GM18511 (cell line): Measurements from ENCODE around the gene LRR1.
"Not testable (repeated sequence)": the region's sequence is repeated elsewhere in the genome, so short reads cannot be mapped to it uniquely, and the experiment has no call there.

ENCODE experiments used
- ATAC-seq: cut with Tn5 transposase; IDR thresholded peaks from one replicate; pipeline ENCODE4 v1.9.1; 2021; ENCODE audit warnings: mild to moderate bottlenecking, moderate library complexity; ENCODE audit not compliant: unreplicated experiment

LRR1 gene

DNA sequence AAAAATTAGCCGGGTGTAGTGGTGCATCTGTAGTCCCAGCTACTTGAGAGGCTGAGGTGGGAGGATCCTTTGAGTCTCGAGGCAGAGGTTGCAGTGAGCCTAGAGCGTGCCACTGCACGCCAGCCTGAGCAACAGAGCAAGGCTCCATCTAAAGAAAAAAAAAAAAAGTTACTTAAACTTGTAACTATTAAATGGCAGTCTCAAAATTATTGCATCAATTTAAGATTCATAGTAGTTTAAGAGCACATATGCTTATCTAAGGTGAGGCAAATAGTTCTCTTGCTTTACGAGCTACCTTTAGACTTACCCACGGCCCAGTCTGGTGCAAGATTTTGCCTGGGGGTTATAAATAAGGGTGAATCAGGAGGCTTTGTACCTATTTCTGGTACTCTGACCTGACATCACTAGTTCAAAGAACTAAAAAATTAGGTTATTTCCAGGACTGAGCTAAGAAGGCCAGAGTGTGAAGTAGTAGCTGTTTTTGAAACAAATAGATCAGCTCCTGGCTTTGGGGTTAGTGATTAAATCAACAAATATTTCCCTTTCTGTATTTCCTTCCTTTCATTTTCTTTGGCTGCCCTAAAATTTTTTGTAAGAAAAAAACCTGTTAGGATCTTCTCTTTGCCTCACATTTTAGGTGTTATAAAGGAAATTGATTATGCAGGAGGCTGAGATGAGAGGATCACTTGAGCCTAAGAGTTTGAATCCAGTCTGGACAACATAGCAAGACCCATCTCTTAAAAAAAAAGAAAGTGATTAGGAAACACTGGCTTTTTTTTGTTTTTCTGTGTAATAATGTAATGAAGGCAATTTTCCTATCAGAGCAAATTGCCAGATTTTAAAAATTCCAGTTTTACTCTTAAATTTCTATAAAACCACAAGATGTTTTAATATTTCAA is 25.4 kb downstream of the LRR1 start:
- ATAC-seq, result no peak

DNA sequence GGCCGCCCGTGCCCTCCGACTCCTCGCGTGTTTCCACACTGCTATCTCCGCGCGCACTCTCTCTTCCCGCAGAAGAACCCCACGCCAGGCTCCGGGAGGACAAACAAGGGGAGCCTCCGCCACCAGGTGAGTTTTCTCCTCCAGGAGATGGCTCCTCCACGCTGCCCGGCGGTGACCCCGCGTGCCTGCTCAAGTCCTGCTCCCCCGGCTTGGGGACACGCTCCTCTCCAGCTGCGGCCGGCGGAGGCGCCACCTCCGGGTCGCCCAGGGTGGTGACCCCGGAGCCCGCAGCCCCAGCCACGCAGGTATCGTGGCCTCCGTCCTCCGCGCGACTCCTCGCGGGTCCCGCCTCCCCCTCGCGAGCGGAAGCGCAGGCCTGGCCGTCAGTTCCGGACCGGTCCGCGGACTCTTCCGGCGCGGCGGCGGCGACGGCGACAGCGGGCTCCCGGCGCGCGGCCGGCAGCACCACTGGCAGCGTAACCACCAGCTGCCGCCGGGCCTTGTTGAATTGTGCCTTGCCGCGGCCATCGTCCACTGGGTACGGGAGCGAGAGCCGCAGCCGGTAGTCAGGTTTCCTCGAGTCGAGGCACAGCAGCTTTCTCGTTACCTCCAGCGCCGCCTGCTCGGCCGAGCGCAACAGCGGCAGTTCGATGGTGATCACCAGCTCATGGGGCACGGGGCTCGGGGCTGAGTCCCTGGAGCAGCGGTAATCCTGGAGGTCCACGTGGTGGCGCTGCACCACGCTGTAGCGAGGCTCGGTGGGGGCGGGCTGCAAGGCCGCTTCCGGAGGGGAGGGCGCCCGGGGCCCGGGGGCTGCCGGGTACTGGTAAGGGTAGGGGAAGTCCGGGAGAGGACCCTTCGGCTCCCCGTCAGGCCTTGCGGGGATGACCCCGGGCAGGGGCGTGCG is 35.2 kb downstream of the LRR1 start:
- peak; percentile 82 for ATAC-seq

DNA sequence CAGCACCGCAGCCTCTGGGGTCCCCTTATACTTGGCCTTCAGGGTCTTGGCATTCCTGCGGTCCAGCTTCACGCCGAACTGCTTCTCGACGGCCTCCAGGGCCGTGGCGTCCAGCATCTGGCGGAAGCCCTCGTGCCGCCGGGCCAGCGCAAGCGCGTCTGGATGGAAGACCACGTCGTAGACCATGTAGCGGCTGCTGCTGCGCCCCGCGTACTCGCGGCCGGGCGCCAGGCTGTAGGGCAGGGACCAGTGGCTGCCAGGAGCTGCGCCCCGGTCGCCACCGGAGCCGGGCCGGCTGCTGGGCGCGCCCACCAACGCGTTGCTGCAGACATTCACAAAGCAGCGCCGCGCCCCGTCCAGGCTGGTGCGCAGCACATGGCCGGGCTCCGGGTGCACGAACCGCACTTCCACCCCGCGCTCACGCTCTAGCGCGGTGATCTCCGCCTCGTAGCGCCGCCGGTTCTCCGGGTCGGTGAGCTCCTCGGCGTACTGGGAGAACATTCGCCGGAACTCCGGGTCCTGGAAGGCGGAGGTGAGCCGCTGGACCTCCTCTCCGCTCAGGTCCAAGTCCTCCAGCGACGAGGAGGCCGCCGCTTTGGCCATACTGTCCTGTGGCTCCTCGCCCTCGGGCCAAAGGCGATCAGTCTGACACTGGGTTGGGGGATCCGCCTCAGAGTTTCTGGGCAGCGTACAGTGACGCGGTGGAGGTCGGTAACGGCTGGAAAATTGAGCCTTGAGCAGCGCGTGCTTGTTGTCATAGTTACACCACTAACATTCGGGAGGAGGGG is 36.0 kb downstream of the LRR1 start, which contains the start of gene DNAAF2:
Gene DNAAF2, minus strand, starts transcription at position 698 of the 788 bp plus-strand sequence. Its CDS starts 95 bp downstream, at position 603.
- peak; percentile 32 for ATAC-seq

DNA sequence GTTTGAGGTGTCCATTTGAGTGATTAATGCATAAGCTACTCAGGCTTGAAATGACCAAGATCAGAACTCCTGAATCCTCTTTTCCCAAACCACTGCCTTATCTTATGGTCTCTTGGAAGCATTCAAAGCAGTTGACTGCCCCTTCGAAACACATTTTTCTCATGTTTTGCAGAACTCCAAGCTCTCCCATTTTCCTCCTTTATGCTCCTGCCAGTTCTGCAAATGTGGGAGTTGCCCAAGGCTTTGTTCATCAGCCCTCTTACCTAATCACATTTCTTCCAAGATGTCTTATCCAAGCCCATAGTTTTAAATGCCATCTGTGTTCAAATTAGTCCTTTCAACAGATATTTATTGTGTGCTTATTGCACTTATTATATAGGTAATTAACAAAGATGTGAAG is 38.1 kb downstream of the LRR1 start:
- no peak for ATAC-seq

DNA sequence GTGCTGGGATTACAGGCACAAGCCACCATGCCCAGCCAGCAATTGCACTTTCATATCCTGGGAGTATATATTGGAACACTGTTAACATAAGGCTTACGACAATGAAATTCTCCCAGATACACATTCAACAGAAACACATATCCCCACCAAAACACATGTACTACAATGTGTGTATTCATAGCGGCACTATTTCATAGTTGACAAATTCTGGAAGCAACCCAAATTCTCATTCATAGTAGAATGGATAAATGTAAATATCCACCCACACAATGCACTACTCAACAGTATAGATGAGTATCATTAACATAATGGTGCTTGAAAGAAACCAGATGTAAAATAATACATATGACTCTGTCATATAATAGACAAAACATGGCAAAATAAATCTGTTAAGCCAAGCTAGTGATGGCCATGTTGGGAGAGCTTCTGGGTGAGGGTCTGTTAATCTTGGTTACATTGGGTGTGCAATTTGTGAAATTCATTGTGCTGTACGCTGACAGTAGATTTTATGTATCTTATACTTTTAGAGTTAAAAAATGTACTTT is 38.9 kb downstream of the LRR1 start:
- no peak for ATAC-seq

DNA sequence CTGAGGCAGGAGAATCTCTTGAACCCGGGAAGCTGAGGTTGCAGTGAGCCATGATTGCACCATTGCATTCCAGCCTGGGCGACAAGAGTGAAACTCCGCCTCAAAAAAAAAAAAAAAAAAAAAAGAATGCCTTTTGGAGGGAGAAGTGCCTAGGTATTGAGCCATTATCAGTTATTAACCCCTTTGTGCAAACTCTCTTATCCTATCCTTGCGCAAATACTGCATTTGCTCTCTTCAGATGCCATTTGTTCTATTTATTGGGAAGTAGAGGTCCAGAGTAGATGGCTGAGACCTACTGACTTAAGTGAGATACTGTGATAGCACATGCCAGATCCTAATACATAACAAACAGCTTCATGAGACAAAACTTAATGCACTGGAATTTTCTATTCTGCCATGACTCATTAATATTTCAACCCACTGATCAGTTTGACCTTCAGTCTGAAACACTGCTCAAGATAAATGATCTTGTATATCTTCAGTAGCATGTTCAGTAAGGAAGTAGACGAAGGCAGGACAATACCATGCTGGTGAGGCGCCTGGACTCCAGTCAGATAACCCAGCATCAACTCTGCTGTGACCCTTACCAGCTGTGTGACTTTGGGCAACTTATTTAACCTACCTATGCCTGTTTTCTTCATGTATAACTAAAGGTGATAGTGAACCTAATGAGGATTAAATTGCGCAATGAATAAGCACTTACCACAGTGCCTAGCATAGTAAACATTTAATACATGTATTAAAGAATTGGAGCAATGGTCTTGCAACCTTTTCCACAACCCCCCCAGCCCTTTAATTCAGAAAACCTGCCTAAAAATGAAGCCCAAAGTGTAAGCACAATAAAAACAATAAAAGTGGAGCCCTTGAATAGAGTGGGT is 42.0 kb downstream of the LRR1 start:
- no peak for ATAC-seq

DNA sequence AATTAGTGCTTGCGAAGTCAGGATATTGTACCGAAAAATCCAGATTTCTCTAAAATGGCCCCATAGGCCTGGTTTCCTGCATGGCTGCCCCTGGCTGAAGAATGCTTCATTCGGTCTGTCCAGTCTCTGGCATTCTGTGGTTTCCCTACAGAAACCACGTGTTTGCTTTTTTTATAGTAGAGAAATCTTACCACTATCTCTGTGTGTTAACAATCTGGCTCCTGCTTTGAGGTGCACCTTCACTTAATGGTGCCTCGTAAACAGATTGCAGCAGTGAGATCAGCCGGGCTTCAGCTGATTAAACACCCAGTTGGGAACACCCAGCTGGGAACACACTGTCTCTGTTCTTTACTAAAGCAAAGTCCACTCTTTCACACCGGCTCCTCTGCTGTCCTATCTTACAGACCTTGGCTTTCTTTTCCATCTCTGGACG is 43.0 kb downstream of the LRR1 start:
- peak; percentile 47 for ATAC-seq

DNA sequence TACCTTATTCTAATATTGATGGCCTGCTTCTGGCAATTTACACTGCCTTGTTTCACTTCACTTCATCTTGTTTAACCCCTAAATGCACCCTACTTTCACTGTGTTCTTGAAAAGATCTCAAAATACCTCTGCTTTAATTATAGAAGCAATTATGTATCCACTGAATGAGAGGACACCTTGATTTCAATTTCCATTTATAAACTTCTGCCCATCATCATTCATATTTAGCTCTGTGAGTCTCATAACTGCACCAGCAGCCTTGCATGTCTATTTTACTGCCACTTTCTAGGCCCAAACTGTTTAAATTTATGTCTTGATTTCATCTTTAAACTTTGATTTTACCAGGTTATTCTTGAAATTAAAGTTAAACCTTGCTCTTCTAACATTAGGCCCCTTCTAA is 43.4 kb downstream of the LRR1 start:
- ATAC-seq, result no peak

DNA sequence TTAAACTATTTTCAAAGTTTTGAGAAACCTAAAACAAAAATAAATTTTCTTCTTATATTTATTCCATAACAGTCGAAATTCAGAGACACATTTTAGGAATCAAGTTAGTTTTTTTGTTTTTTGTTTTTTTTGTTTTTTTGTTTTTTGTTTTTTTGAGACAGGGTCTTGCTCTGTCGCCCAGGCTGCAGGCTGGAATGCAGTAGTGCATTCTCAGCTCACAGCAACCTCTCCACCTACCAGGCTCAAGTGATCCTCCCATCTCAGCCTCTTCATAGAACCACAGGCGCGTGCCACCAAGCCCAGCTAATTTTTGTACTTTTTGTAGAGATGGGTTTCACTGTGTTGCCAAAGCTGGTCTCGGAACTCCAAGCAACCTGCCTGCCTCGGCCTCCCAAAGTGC is 54.8 kb downstream of the LRR1 start:
- no peak for ATAC-seq

DNA sequence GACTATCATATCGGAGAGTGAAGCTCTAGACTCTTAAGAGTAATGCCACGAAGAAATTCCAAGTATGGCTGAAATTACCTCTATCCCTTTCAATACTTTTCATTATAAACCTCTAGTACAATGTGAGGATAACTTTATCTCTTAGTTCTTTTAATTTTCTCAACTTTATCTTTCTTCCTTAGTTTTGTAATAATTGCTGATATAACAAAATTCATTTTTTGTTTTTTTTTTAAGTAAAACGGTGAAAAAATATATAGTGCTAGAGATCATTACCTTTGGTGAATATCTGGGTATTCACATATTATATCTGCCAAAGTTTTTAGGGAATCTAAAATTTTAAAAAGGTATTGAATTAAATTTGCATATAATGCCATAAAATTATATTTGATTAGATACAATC is 55.8 kb downstream of the LRR1 start:
- ATAC-seq, result no peak

DNA sequence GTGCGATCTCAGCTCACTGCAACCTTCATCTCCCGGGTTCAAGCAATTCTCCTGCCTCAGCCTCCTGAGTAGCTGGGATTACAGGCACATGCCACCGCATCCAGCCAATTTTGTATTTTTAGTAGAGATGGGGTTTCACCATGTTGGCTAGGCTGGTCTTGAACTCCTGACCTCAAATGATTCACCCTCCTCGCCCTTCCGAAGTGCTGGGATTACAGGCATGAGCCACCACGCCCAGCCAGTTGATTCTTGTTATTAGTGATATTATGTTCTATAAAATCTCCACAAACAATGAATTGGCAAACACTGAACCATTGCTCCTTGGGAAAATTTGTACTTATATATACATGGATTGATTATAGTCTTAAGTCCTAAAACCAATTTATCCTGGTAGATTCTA is 58.8 kb downstream of the LRR1 start:
- ATAC-seq, result not testable (repeated sequence)

DNA sequence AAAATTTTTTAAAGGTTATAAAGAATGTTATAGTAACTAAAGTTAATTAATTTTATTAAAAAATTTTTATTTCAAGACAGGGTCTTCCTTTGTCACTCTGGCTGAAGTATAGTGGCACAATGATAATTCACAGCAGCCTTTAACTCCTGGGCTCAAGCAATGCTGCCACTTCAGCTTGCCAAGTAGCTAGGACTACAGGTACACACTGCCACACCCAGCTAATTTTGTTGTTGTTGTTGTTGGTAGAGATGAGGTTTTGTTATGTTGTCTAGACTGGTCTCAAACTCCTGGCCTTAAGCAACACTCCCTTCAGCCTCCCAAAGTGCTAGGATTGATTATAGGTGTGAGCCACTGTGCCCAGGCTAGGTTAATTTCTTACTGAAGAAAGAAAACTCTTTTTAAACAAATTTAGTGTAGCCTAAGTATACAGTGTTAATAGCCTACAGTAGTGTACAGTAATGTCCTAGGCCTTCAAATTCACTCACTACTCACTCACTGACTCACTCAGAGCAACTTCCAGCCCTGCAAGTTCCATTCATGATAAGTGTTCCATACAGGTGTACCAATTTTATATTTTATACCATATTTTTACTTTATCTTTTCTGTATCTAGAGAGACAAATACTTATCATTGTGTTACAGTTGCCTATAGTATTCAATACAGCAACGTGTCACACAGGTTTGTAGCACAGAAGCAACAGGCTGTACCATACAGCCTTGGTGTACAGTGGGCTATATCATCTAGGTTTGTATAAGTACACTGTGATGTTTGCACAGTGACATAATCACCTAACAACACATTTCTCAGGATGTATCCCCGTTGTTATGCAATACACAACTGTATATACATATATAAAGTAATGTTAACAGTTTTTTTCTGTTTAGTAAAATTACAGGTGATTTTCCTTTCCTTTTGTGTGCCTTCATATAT is 61.1 kb downstream of the LRR1 start:
- no peak for ATAC-seq
